Sigmoid colon (tissue), 7 donors: ENCODE results near the gene SIM2. TPM values are rescaled to one million over a fixed set of nuclear protein-coding genes. Genes with fewer than 3 reads are reported as not detected.
A peak's percentile ranks its signal among the peaks of the same experiment; 100 is the strongest.

Experiments used
- DNase-seq: peaks from one replicate; pipeline ENCODE4 v3.0.0-alpha.2; 2019
- H3K27ac ChIP-seq, 4 donors: fragments of 200-600 bp; sonication (generic); one replicate each; pipeline ENCODE4 v1.5.1; 2016 to 2019; ENCODE audit warnings: mild to moderate bottlenecking in 1 of 4
- H3K27me3 ChIP-seq, 3 donors: fragments of 200-600 bp; sonication (generic); one replicate each; pipeline ENCODE4 v1.5.1; 2019; ENCODE audit warnings: mild to moderate bottlenecking in 1 of 3
- H3K36me3 ChIP-seq, 4 donors: fragments of 200-600 bp; sonication (generic); one replicate each; pipeline ENCODE4 v1.5.1; 2016 to 2019
- H3K4me1 ChIP-seq, 4 donors: fragments of 200-600 bp; sonication (generic); one replicate each; pipeline ENCODE4 v1.5.1; 2017 to 2019
- H3K4me3 ChIP-seq, 4 donors: fragments of 200-600 bp; sonication (generic); one replicate each; pipeline ENCODE4 v1.5.1; 2017 to 2019; ENCODE audit warnings: mild to moderate bottlenecking in 2 of 4, moderate library complexity in 1 of 4
- H3K9me3 ChIP-seq, 4 donors: fragments of 200-600 bp in 3 of 4; sonication (generic) in 3 of 4; one replicate each; pipeline versions ENCODE4 v1.5.1 to v1.6.1; 2013 to 2019
- CTCF ChIP-seq, 4 experiments: fragments of 450-650 bp in 3 of 4; fragments of 200-600 bp in 1 of 4; IDR thresholded peaks; one replicate each; pipeline ENCODE4 v1.5.1; 2016 to 2019; ENCODE audit warnings: antibody characterized with exemption in 4 of 4, mild to moderate bottlenecking in 3 of 4, moderate library complexity in 2 of 4
- EP300 ChIP-seq, 4 donors: sonication (generic); formaldehyde crosslinking; IDR thresholded peaks; one replicate each; pipeline ENCODE4 v1.6.1; 2017; ENCODE audit warnings: antibody characterized with exemption in 4 of 4
- POLR2A ChIP-seq, 2 donors: fragments of 450-650 bp; IDR thresholded peaks; one replicate each; pipeline ENCODE4 v1.6.1; 2016; ENCODE audit warnings: antibody characterized with exemption in 2 of 2, mild to moderate bottlenecking in 2 of 2, moderate library complexity in 2 of 2
- POLR2AphosphoS5 ChIP-seq, 4 donors: sonication (generic); formaldehyde crosslinking; IDR thresholded peaks; one replicate each; pipeline ENCODE4 v1.6.1; 2017; ENCODE audit warnings: antibody characterized with exemption in 4 of 4
- WGBS, 2 donors: extraction: QIAGEN DNeasy Blood & Tissue Kit; methylation state at CpG; one replicate each; pipeline ENCODE4 v1.1.7; 2013; 5-methylcytosine and 5-hydroxymethylcytosine counted together
- intact Hi-C: fragments of 100-400 bp; cut with DNase I; formaldehyde crosslinking; loops from one replicate; pipeline ENCODE4 v1.15.1; 2023
- polyA plus RNA-seq, 3 donors: library from polyadenylated mRNA; stranded (reverse); fragments of 200-250 nt; gene quantifications; one replicate each; pipeline ENCODE4 v1.2.3, GENCODE V29; 2013
- total RNA-seq, 4 donors: library from RNA; depleted of rRNA; stranded (reverse); fragments of >200 nt; gene quantifications; one replicate each; pipeline ENCODE4 v1.1.0, GENCODE V29; 2016
- donor health status: healthy with polysubstance abuse.
- donor health status: Bipolar disorder and iron deficiency.
- donor health status: healthy.

SIM2 gene
- total and polyA plus RNA-seq, 7 donors = 0.01 to 0.60 TPM; not detected in 5

DNA sequence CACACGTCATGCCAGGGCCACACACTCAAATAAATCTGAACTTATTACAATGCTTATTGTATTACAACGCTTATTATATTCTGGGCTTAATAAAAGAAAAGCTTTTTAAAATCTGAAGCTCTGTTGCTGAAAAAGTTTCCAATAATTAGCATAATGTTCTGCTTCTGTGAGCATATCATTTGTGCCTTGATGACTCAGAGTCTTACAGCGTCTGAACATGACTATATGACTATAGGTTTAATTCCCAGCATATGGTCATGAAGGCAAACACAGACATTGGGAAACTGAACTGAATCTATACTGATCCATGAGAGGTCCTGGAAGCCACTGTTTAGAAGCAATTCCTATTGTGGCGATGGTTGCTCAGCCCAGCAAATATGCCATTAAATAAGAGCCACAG is 66.3 kb downstream of the SIM2 start:
- intact Hi-C loops = no loop called here
- H3K36me3 ChIP-seq = peaks cover 0 to 9% (median 2%) of the 10 kb centered on the region in 4 donors
- H3K4me3 ChIP-seq = no peak overlapping the region
- no peak for TF ChIP-seq POLR2A (IDR thresholded peaks at IDR 0.05)
- no peak for TF ChIP-seq POLR2AphosphoS5 (IDR thresholded peaks at IDR 0.05)
- no peak for TF ChIP-seq CTCF (IDR thresholded peaks at IDR 0.05)
- 91 to 94% methylated on average over 4 of the region's 4 CpGs for WGBS, 2 donors
- H3K27ac ChIP-seq = no peak overlapping the region
- peaks cover 0 to 6% (median 3%) of the 10 kb centered on the region in 4 donors for H3K4me1 ChIP-seq
- H3K27me3 ChIP-seq = no peaks in the 10 kb centered on the region
- no peak for DNase-seq
- no peaks in the 10 kb centered on the region for H3K9me3 ChIP-seq

GRCh38 chr21:36766511-36766910 is 67.6 kb downstream of the SIM2 start:
- Histone ChIP-seq H3K36me3 (peaks cover 0 to 9% (median 2%) of the 10 kb centered on the region in 4 donors), H3K9me3 (no peaks in the 10 kb centered on the region), H3K27ac (no peak overlapping the region), H3K4me1 (peaks cover 0 to 6% (median 3%) of the 10 kb centered on the region in 4 donors), H3K4me3 (no peak overlapping the region), H3K27me3 (no peaks in the 10 kb centered on the region)
- WGBS, 2 donors = 84 to 92% methylated on average over 6 of the region's 6 CpGs
- no peak for DNase-seq
- TF ChIP-seq CTCF (IDR thresholded peaks at IDR 0.05) = no peak
- TF ChIP-seq POLR2AphosphoS5 (IDR thresholded peaks at IDR 0.05) = no peak
- TF ChIP-seq POLR2A (IDR thresholded peaks at IDR 0.05) = no peak
- no peak for TF ChIP-seq EP300 (IDR thresholded peaks at IDR 0.05)
- intact Hi-C loops = no loop called here

DNA sequence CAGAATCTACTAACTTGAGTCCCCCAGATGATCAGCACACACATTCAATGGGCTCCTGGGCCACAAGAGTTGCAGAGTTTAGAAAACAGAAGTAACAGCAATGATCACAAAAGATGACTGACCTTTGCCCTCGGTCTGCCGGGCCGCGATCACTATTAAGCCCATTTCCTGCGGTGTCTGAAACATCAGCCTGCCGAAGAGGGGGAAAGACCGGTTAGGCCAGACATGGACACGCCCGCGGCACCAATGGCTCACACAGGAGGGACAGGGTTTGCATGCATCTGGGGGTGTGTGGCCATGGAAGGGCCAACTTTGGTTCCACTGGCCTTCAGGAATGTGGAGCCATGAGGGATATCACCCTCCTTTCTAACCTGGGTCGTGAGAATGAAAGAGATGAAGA is 68.2 kb downstream of the SIM2 start:
- no peaks in the 10 kb centered on the region for H3K9me3 ChIP-seq
- no peak for DNase-seq
- intact Hi-C loops = no loop called here
- TF ChIP-seq POLR2A (IDR thresholded peaks at IDR 0.05) (no peak), CTCF (IDR thresholded peaks at IDR 0.05) (no peak), POLR2AphosphoS5 (IDR thresholded peaks at IDR 0.05) (no peak), EP300 (IDR thresholded peaks at IDR 0.05) (no peak)
- H3K4me1 ChIP-seq = peaks cover 0 to 6% (median 3%) of the 10 kb centered on the region in 4 donors
- 32 to 82% methylated on average over 11 of the region's 11 CpGs for WGBS, 2 donors
- peaks cover 0 to 9% (median 2%) of the 10 kb centered on the region in 4 donors for H3K36me3 ChIP-seq
- no peak overlapping the region for H3K4me3 ChIP-seq
- H3K27me3 ChIP-seq = no peaks in the 10 kb centered on the region
- no peak overlapping the region for H3K27ac ChIP-seq

DNA sequence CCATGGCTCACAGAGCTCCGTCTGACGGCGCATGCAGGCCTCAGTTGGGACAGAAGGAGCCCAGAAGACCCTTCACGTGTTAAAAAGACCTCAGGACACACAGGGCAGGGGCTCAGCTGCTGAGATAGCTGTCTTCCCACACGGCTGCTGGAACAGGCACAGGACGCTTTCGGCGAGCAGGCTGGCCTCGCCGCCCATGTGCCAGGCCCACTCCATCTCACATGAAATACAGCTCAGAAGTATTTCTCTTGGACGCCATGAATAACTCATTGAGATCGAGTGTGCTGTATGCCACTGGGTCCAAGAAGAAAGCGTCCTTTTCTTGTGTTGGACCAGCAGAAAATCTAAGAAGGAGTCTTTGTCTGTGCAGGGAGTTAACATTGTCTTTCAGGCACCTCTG is 69.6 kb downstream of the SIM2 start:
- no peaks in the 10 kb centered on the region for H3K9me3 ChIP-seq
- WGBS, 2 donors = 92% methylated on average over 13 of the region's 13 CpGs

More for the DNA sequence above, 69.6 kb downstream of the SIM2 start:
- intact Hi-C loops = no loop called here
- peak overlapping the region in 1 of 4 donors; percentile 12 for H3K27ac ChIP-seq
- H3K27me3 ChIP-seq = no peaks in the 10 kb centered on the region
- H3K4me1 ChIP-seq = peaks cover 0 to 12% (median 8%) of the 10 kb centered on the region in 4 donors
- no peak overlapping the region for H3K4me3 ChIP-seq
- no peak for DNase-seq
- TF ChIP-seq CTCF (IDR thresholded peaks at IDR 0.05) (no peak), POLR2A (IDR thresholded peaks at IDR 0.05) (no peak), POLR2AphosphoS5 (IDR thresholded peaks at IDR 0.05) (no peak), EP300 (IDR thresholded peaks at IDR 0.05) (no peak)
- H3K36me3 ChIP-seq = peaks cover 0 to 9% (median 2%) of the 10 kb centered on the region in 4 donors
